Fibroblast of the aortic adventitia (primary cell): Measurements from ENCODE around the gene SYT1. TPM values are rescaled to one million over a fixed set of nuclear protein-coding genes. Genes with fewer than 3 reads are reported as not detected.

Experiments used
- DNase-seq: peaks from one replicate; pipeline ENCODE4 v3.0.0-alpha.2; 2010; ENCODE audit warnings: low read depth
- H3K4me3 ChIP-seq: 2 replicates; pipeline ENCODE4 v1.5.1; 2011; ENCODE audit warnings: low read depth, mild to moderate bottlenecking, control low read depth, low read length, moderate library complexity
- total RNA-seq: library from RNA; depleted of rRNA; stranded (reverse); fragments of >200 nt; gene quantifications from 2 replicates; pipeline ENCODE4 v1.2.3, GENCODE V29; 2012; ENCODE audit warnings: low replicate concordance
- TF ChIP-seq, protein P1 (sequence below): IDR thresholded peaks from 2 replicates; pipeline ENCODE4 v1.5.1; 2011; ENCODE audit warnings: mild to moderate bottlenecking, low read length, control low read depth, inconsistent platforms; ENCODE audit not compliant: insufficient read depth

SYT1 gene
- total RNA-seq, 1 donor = 43.3 TPM

DNA sequence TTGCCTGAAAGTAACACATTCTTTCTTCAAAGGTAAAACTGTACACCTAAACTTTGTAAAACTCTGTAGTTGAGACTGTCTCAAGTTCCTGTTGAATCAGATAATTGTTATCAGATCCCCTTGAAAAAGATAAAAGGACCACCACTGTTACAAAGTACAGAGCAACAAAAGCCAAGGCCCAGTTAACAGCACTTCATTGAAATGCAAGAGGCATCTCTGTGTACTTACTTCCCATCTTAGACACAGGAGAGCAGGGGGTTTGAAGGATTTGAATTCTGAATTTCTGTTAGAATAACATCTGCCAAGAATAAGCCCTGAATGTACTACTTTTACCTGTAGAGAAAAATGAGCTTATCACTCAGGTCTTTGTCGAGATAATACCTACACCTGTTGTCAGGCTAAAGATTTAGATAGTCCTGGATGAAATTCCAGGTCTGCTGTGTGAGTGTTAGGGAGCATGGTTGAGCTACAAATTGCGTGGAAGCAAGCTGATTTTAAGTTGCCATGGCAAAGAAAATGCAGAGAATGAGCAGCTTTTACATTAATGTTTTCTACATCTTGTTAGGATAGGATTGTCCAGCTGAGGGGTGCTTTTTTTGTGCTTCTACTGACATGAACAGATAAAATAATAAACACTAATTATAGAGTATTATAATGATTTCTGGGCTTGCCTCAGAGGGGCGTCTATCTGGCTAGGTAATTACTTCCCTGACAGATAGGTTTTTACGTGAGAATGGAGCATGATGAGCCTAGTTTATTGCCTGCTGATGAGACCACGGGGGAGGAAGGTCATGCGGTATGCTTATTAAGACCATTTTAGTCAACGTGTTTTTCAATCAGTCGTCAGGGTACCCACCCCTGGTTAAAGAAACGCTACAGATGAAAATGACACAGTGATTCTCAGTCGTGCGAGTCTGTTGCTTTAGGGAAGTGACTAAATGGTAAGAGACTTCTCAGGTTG is 517.0 kb downstream of the SYT1 start:
- TF ChIP-seq, protein P1, sequence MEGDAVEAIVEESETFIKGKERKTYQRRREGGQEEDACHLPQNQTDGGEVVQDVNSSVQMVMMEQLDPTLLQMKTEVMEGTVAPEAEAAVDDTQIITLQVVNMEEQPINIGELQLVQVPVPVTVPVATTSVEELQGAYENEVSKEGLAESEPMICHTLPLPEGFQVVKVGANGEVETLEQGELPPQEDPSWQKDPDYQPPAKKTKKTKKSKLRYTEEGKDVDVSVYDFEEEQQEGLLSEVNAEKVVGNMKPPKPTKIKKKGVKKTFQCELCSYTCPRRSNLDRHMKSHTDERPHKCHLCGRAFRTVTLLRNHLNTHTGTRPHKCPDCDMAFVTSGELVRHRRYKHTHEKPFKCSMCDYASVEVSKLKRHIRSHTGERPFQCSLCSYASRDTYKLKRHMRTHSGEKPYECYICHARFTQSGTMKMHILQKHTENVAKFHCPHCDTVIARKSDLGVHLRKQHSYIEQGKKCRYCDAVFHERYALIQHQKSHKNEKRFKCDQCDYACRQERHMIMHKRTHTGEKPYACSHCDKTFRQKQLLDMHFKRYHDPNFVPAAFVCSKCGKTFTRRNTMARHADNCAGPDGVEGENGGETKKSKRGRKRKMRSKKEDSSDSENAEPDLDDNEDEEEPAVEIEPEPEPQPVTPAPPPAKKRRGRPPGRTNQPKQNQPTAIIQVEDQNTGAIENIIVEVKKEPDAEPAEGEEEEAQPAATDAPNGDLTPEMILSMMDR = no peak
- H3K4me3 ChIP-seq = no peak overlapping the region
- DNase-seq = no peak

DNA sequence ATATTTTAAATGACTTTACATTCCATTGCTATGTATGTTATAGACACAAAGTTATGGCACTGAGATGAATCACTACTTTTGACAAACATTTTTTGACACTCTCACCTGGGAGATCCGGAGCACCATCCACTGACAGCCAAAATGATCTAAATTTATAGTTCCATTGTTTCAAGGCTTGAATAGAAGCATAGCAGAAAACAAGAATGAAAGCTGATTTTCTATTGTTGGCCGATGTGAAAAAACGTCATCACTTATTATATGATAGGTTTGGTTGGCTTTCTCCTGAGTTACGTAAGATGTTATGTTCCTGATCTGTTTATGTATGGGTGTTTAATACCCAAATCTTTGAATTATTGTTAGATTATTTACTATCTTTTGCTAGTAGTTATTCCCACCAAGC is 520.0 kb downstream of the SYT1 start:
- H3K4me3 ChIP-seq = no peak overlapping the region
- TF ChIP-seq, protein P1 = no peak
- DNase-seq = no peak

DNA sequence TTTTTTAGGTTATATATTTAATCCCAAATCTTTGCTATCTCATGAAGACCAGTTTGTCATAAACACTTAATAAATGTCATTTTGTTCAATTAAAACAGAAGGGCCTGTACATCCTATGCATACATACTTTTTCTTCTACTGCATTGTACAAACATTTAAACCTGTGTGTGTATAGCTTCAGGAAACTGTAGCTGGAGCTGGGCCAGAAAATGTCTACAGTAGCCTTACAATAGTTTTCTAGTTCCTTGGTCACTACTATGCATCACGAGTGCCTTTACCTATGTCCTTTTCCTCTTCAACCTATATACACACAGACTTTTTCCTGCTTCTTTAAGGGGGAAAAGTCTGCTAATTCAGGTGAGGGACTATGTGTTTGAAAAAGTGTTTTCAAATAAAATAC is 523.4 kb downstream of the SYT1 start:
- no peak for DNase-seq
- TF ChIP-seq, protein P1 = no peak
- no peak overlapping the region for H3K4me3 ChIP-seq

GRCh38 chr12:79393842-79394241 is 529.3 kb downstream of the SYT1 start:
- TF ChIP-seq, protein P1 = no peak
- no peak for DNase-seq
- no peak overlapping the region for H3K4me3 ChIP-seq

GRCh38 chr12:79397609-79398008 is 533.0 kb downstream of the SYT1 start:
- no peak overlapping the region for H3K4me3 ChIP-seq
- TF ChIP-seq, protein P1 = no peak
- no peak for DNase-seq

DNA sequence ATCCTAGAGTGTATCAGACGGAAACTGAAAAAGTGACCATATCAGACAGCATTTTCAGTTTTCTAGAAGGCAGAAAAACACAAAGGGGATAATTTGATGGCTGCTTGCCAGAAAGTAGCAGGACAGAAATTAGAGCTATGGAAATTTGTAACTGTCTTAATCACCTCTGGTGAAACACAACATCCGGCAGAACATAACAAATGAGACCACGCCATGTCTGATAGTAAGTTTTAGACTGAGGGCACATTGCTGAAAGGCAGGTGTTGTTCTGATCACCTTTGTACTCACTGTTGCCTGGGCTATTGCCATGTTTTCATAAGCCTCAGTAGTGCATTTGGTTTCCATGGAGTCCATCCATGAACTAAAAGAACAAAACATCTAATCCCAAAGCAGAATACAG is 535.9 kb downstream of the SYT1 start:
- H3K4me3 ChIP-seq = no peak overlapping the region
- no peak for DNase-seq
- TF ChIP-seq, protein P1 = no peak
